Neural cell (in vitro differentiated cells): ENCODE measurements around the gene AIDA.

Experiments used
- CTCF ChIP-seq: fragments of 450-650 bp; IDR thresholded peaks from 2 replicates; pipeline ENCODE4 v1.5.1; 2014; ENCODE audit warnings: antibody characterized with exemption, mild to moderate bottlenecking, moderate library complexity; ENCODE audit not compliant: poor library complexity, severe bottlenecking
- EZH2 ChIP-seq: fragments of 200-600, 300-800 bp; shearing (Covaris generic), sonication (generic); IDR thresholded peaks from 2 replicates; pipeline ENCODE4 v1.6.1; 2014; ENCODE audit warnings: antibody characterized with exemption, low read length, borderline replicate concordance, mild to moderate bottlenecking; ENCODE audit not compliant: insufficient read depth, poor library complexity, severe bottlenecking
- MXI1 ChIP-seq: fragments of 450-650 bp; conservative IDR thresholded peaks from 2 replicates; pipeline ENCODE4 v1.6.1; 2014; ENCODE audit warnings: antibody characterized with exemption, mild to moderate bottlenecking; ENCODE audit not compliant: poor library complexity, severe bottlenecking
- POLR2AphosphoS5 ChIP-seq: IDR thresholded peaks from 2 replicates; pipeline ENCODE4 v1.6.1; 2012
- RAD21 ChIP-seq: fragments of 450-650 bp; conservative IDR thresholded peaks from 2 replicates; pipeline ENCODE4 v1.6.1; 2014; ENCODE audit warnings: antibody characterized with exemption, mild to moderate bottlenecking, moderate library complexity
- TAF1 ChIP-seq: IDR thresholded peaks from 2 replicates; pipeline ENCODE4 v1.6.1; 2012; ENCODE audit warnings: low read depth

GRCh38 chr1:222632749-222633148 lies 79.5 kb downstream of the AIDA start:
- TF ChIP-seq CTCF (no peak), TAF1 (no peak), RAD21 (no peak), POLR2AphosphoS5 (no peak), MXI1 (no peak), EZH2 (no peak)
